GM12878 (cell line): ENCODE results near the gene LARGE1. TPM values are rescaled to one million over a fixed set of nuclear protein-coding genes. Genes with fewer than 3 reads are reported as not detected.

ENCODE experiments used
- ATAC-seq: fragments of 200-7000 bp; cut with Tn5 transposase; 3 replicates; pipeline ENCODE4 v1.9.1; 2020; ENCODE audit warnings: mild to moderate bottlenecking, moderate library complexity
- BruUV-seq: library from RNA; stranded (reverse); fragments of 400-500 nt; replicated peaks from 2 replicates; lab custom pipeline; 2021; lab: Mats Ljungman, UMichigan
- CTCF ChIA-PET: fragments of 300-600 bp; sonication (Branson Sonifier 250); formaldehyde crosslinking; extraction: SDS; loops from one replicate; lab custom pipeline; 2021; ENCODE audit warnings: inconsistent platforms; lab: Yijun Ruan, JAX
- POLR2A ChIA-PET: fragments of 350-600 bp; formaldehyde crosslinking; extraction: SDS; loops from one replicate; lab custom pipeline; 2021; ENCODE audit warnings: inconsistent platforms; lab: Charles Lee
- RAD21 ChIA-PET: fragments of 300-600 bp; sonication (Branson Sonifier 250); formaldehyde crosslinking; loops from one replicate; lab custom pipeline; 2023; ENCODE audit warnings: antibody characterized with exemption; ENCODE audit not compliant: unreplicated experiment; lab: Charles Lee
- SMC1A ChIA-PET: fragments of 300-600 bp; sonication (Branson Sonifier 250); formaldehyde crosslinking; loops from one replicate; lab custom pipeline; 2023; ENCODE audit not compliant: unreplicated experiment, uncharacterized antibody; lab: Charles Lee
- DNase-seq: peaks from one replicate; pipeline ENCODE4 v3.0.0-alpha.2; 2011; ENCODE audit warnings: low read depth, low spot score
- FAIRE-seq: peaks from 3 replicates; lab custom pipeline; 2011; peaks lifted over from hg19 to GRCh38; lab: Jason Lieb, UNC
- H2AFZ ChIP-seq: 2 replicates; pipeline ENCODE4 v1.6.0; 2011; ENCODE audit warnings: low read depth, low read length, control low read depth; ENCODE audit not compliant: control insufficient read depth
- H3K27ac ChIP-seq: 2 replicates; pipeline ENCODE4 v1.5.1; 2011; ENCODE audit warnings: control low read depth; ENCODE audit not compliant: control insufficient read depth, insufficient read depth
- H3K27me3 ChIP-seq, 2 experiments: replicated peaks in 1 of 2; 2 replicates each; pipeline versions ENCODE4 v1.6.0 to v1.6.1; 2011; ENCODE audit warnings: low read length in 1 of 2; ENCODE audit not compliant: control insufficient read depth in 2 of 2, insufficient read depth in 2 of 2
- H3K36me3 ChIP-seq, 2 experiments: 2 replicates each; pipeline ENCODE4 v1.5.1; 2011; ENCODE audit warnings: low read length in 1 of 2; ENCODE audit not compliant: control insufficient read depth in 2 of 2, insufficient read depth in 2 of 2
- H3K4me1 ChIP-seq: 2 replicates; pipeline ENCODE4 v1.6.1; 2011; ENCODE audit warnings: mild to moderate bottlenecking, low read length, moderate library complexity, mixed read lengths; ENCODE audit not compliant: control insufficient read depth, insufficient read depth
- H3K4me2 ChIP-seq: 2 replicates; pipeline ENCODE4 v1.6.0; 2011; ENCODE audit warnings: control low read depth; ENCODE audit not compliant: control insufficient read depth, insufficient read depth
- H3K4me3 ChIP-seq: fragments of 200-600 bp; sonication (generic); 2 replicates; pipeline ENCODE4 v1.5.1; 2016
- H3K79me2 ChIP-seq: 2 replicates; pipeline ENCODE4 v1.6.0; 2011; ENCODE audit warnings: low read length; ENCODE audit not compliant: control insufficient read depth, insufficient read depth
- H3K9ac ChIP-seq: 2 replicates; pipeline ENCODE4 v1.8.0; 2011; ENCODE audit warnings: low read length, control low read depth, mixed read lengths; ENCODE audit not compliant: control insufficient read depth, insufficient read depth
- H3K9me3 ChIP-seq: replicated peaks from 3 replicates; pipeline ENCODE4 v1.5.1; 2011; ENCODE audit warnings: mild to moderate bottlenecking, low read length; ENCODE audit not compliant: control insufficient read depth, insufficient read depth
- H4K20me1 ChIP-seq: 2 replicates; pipeline ENCODE4 v1.6.0; 2011; ENCODE audit not compliant: control insufficient read depth, insufficient read depth
- BCLAF1 ChIP-seq: fragments of 450-650 bp; IDR thresholded peaks from 2 replicates; pipeline ENCODE4 v1.6.1; 2017; ENCODE audit warnings: antibody characterized with exemption, mild to moderate bottlenecking, moderate library complexity
- CEBPB ChIP-seq, 2 experiments: fragments of 150-350 bp in 1 of 2; IDR thresholded peaks; 2 replicates each; pipeline ENCODE4 v1.6.1; 2012 to 2014; ENCODE audit warnings: low read depth in 2 of 2, low read length in 2 of 2, borderline replicate concordance in 1 of 2, inconsistent platforms in 1 of 2
- CREB1 ChIP-seq: IDR thresholded peaks from 2 replicates; pipeline ENCODE4 v1.6.1; 2012; ENCODE audit warnings: low read depth, mild to moderate bottlenecking, inconsistent platforms
- ETV6 ChIP-seq, 2 experiments: fragments of 450-650 bp in 1 of 2; IDR thresholded peaks in 1 of 2; conservative IDR thresholded peaks in 1 of 2; 2 replicates each; pipeline ENCODE4 v1.6.1; 2014; ENCODE audit warnings: antibody characterized with exemption in 1 of 2, borderline replicate concordance in 1 of 2, low read depth in 1 of 2, mild to moderate bottlenecking in 1 of 2, moderate library complexity in 1 of 2
- FOXK2 ChIP-seq: fragments of 450-650 bp; IDR thresholded peaks from 2 replicates; pipeline ENCODE4 v1.6.1; 2017; ENCODE audit warnings: mild to moderate bottlenecking, moderate library complexity
- HDAC2 ChIP-seq: fragments of 200-600 bp; sonication (generic); IDR thresholded peaks from 2 replicates; pipeline ENCODE4 v1.6.1; 2017
- LARP7 ChIP-seq: fragments of 450-650 bp; IDR thresholded peaks from 2 replicates; pipeline ENCODE4 v1.6.1; 2017; ENCODE audit warnings: mild to moderate bottlenecking
- MXI1 ChIP-seq: fragments of 150-350 bp; IDR thresholded peaks from 2 replicates; pipeline ENCODE4 v1.6.1; 2011; ENCODE audit warnings: low read depth, mild to moderate bottlenecking, inconsistent platforms, low read length, improper control_type of control experiment
- NFYB ChIP-seq: IDR thresholded peaks from 2 replicates; pipeline ENCODE4 v1.6.1; 2011; ENCODE audit warnings: low read depth, mild to moderate bottlenecking, low read length, improper control_type of control experiment, moderate library complexity; ENCODE audit not compliant: insufficient read depth
- NR2C1 ChIP-seq: fragments of 450-650 bp; IDR thresholded peaks from 2 replicates; pipeline ENCODE4 v1.6.1; 2017; ENCODE audit warnings: antibody characterized with exemption, mild to moderate bottlenecking, moderate library complexity
- NRF1 ChIP-seq: conservative IDR thresholded peaks from 2 replicates; pipeline ENCODE4 v1.6.1; 2011; ENCODE audit warnings: mild to moderate bottlenecking, low read depth, low read length, improper control_type of control experiment
- RELB ChIP-seq: fragments of 450-650 bp; IDR thresholded peaks from 2 replicates; pipeline ENCODE4 v1.6.1; 2017; ENCODE audit warnings: low read depth, mild to moderate bottlenecking, moderate library complexity
- RUNX3 ChIP-seq: IDR thresholded peaks from 2 replicates; pipeline ENCODE4 v1.6.1; 2012; ENCODE audit warnings: low read length, inconsistent platforms
- SIN3A ChIP-seq: IDR thresholded peaks from 2 replicates; pipeline ENCODE4 v1.6.1; 2012; ENCODE audit warnings: low read depth, low read length, improper control_type of control experiment
- TBL1XR1 ChIP-seq: IDR thresholded peaks from 2 replicates; pipeline ENCODE4 v1.6.1; 2012; ENCODE audit warnings: low read depth, low read length, improper control_type of control experiment
- WGBS: methylation state at CpG from one replicate; pipeline ENCODE4 v1.1.6; 2016; ENCODE audit warnings: low lambda C conversion rate; ENCODE audit not compliant: insufficient replicate concordance, insufficient coverage; ENCODE audit errors: missing lambda C conversion rate; 5-methylcytosine and 5-hydroxymethylcytosine counted together
- in situ Hi-C: fragments of 300-500 bp; cut with MboI; formaldehyde crosslinking; loops from 9 replicates; pipeline ENCODE4 v1.14.3; 2018; ENCODE audit warnings: mixed read lengths
- intact Hi-C: fragments of 100-400 bp; cut with micrococcal nuclease; formaldehyde crosslinking; loops from one replicate; pipeline ENCODE4 v1.14.2; 2022; ENCODE audit not compliant: unreplicated experiment
- polyA plus RNA-seq, 11 experiments: library from polyadenylated mRNA; depleted of rRNA in 4 of 11; unstranded in 6 of 11; stranded (reverse) in 5 of 11; fragments of >200 nt; fragmentation: Nextera tagmentation in 4 of 11; fragmentation: Illumina TruSeq in 1 of 11; extraction: Ambion mirVana in 4 of 11; extraction: Trizol in 1 of 11; gene quantifications; 1 replicate in 1 of 11; 2 replicates in 10 of 11; pipeline versions ENCODE4 v1.2.1 to v1.2.3, GENCODE V29; 2011 to 2016; ENCODE audit warnings: inconsistent platforms in 2 of 11, missing spikeins in 2 of 11, low read depth in 1 of 11
- total RNA-seq, 4 experiments: library from RNA; depleted of rRNA in 3 of 4; stranded (reverse); fragments of >200 nt in 3 of 4; fragmentation: Illumina TruSeq in 1 of 4; extraction: Trizol in 1 of 4; gene quantifications; 2 replicates each; pipeline versions ENCODE4 v1.2.1 to v1.2.3, GENCODE V29; 2013 to 2021
- TF ChIP-seq, protein P1 (sequence below): IDR thresholded peaks from 2 replicates; pipeline ENCODE4 v1.6.1; 2011; ENCODE audit warnings: low read depth, mild to moderate bottlenecking, low read length, moderate library complexity, borderline replicate concordance; ENCODE audit errors: extremely low read depth
- TF ChIP-seq, protein P2 (sequence below): fragments of 450-650 bp; formaldehyde crosslinking; IDR thresholded peaks from 2 replicates; pipeline ENCODE4 v1.4.0; 2020; ENCODE audit warnings: mild to moderate bottlenecking, moderate library complexity

LARGE1 gene
- total and polyA plus RNA-seq, 10 of the 15 experiments (the other 5 are each of a cell fraction or from before 2014, with no cell fraction given): 3.2 to 41.4 (median 17.3) TPM

DNA sequence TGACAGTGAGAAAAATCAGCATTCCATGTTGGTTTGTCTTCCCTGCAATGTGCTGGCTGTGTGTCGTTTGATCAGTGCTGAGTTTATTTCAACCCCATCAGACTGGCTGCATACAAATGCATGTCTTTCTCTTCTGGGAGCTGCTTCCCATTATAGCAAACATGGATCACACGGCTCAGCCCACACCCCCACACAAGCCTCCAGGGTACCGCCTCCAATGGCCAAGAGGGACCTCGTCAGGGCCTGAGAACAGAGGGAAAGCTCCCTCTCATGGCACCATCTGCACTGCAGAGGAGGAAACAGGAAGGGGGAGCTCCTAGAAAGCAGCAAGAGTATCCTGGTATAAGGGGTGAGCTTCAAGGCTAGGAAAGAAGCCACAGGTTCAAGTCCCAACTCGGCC is 214.2 kb downstream of the LARGE1 start:
- FAIRE-seq (no peak), ATAC-seq (no peak), DNase-seq (no peak)
- in situ Hi-C loops: no loop called here
- no peak overlapping the region for H3K27ac ChIP-seq
- no peaks in the 10 kb centered on the region for H3K27me3 ChIP-seq
- no peak overlapping the region for H2AFZ ChIP-seq
- SMC1A ChIA-PET: no interaction called here
- no peaks in the 10 kb centered on the region; a peak in 1 of 4 replicates for H3K36me3 ChIP-seq
- no TSS peak for BruUV-seq
- RAD21 ChIA-PET: no interaction called here
- POLR2A ChIA-PET: no interaction called here
- no peaks in the 10 kb centered on the region; the same call in 2 of the 3 replicates for H3K9me3 ChIP-seq
- no peak overlapping the region for H3K4me2 ChIP-seq
- no peaks in the 10 kb centered on the region for H3K4me1 ChIP-seq
- no peaks in the 10 kb centered on the region for H4K20me1 ChIP-seq
- intact Hi-C loops: no loop called here
- no peak overlapping the region for H3K4me3 ChIP-seq
- no peaks in the 10 kb centered on the region for H3K79me2 ChIP-seq
- no peak overlapping the region for H3K9ac ChIP-seq
- WGBS: 76% methylated on average over 5 of the region's 5 CpGs
- CTCF ChIA-PET: interaction anchor here (0.9 kb wide), 1 partner anchor 217 kb away, joined by 3 read pairs; no protein-coding TSS in a partner anchor
- TF ChIP-seq NR2C1: no peak
- TF ChIP-seq MXI1: no peak
- TF ChIP-seq, protein P1, sequence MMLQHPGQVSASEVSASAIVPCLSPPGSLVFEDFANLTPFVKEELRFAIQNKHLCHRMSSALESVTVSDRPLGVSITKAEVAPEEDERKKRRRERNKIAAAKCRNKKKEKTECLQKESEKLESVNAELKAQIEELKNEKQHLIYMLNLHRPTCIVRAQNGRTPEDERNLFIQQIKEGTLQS: no peak
- no peak for TF ChIP-seq NRF1
- TF ChIP-seq, protein P2, sequence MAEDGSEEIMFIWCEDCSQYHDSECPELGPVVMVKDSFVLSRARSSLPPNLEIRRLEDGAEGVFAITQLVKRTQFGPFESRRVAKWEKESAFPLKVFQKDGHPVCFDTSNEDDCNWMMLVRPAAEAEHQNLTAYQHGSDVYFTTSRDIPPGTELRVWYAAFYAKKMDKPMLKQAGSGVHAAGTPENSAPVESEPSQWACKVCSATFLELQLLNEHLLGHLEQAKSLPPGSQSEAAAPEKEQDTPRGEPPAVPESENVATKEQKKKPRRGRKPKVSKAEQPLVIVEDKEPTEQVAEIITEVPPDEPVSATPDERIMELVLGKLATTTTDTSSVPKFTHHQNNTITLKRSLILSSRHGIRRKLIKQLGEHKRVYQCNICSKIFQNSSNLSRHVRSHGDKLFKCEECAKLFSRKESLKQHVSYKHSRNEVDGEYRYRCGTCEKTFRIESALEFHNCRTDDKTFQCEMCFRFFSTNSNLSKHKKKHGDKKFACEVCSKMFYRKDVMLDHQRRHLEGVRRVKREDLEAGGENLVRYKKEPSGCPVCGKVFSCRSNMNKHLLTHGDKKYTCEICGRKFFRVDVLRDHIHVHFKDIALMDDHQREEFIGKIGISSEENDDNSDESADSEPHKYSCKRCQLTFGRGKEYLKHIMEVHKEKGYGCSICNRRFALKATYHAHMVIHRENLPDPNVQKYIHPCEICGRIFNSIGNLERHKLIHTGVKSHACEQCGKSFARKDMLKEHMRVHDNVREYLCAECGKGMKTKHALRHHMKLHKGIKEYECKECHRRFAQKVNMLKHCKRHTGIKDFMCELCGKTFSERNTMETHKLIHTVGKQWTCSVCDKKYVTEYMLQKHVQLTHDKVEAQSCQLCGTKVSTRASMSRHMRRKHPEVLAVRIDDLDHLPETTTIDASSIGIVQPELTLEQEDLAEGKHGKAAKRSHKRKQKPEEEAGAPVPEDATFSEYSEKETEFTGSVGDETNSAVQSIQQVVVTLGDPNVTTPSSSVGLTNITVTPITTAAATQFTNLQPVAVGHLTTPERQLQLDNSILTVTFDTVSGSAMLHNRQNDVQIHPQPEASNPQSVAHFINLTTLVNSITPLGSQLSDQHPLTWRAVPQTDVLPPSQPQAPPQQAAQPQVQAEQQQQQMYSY (CRISPR knock-in tag): no peak
- TF ChIP-seq CREB1: no peak
- no peak for TF ChIP-seq NFYB
- no peak for TF ChIP-seq HDAC2
- no peak for TF ChIP-seq FOXK2
- TF ChIP-seq LARP7: no peak
- TF ChIP-seq RELB: no peak
- TF ChIP-seq SIN3A: no peak
- TF ChIP-seq TBL1XR1: no peak
- TF ChIP-seq CEBPB (IDR thresholded peaks at IDR 0.05; ENCODE audit: borderline replicate concordance in 1 of 2, low read depth in 2 of 2, low read length in 2 of 2): no peak
- TF ChIP-seq BCLAF1: no peak
- no peak for TF ChIP-seq RUNX3
- no peak for TF ChIP-seq ETV6 (conservative IDR thresholded peaks at IDR 0.05 in 1 of 2, IDR thresholded peaks at IDR 0.05 in 1 of 2; ENCODE audit: borderline replicate concordance in 1 of 2, low read depth in 1 of 2)
